ENCODE data around the gene TMEM44.

DNA sequence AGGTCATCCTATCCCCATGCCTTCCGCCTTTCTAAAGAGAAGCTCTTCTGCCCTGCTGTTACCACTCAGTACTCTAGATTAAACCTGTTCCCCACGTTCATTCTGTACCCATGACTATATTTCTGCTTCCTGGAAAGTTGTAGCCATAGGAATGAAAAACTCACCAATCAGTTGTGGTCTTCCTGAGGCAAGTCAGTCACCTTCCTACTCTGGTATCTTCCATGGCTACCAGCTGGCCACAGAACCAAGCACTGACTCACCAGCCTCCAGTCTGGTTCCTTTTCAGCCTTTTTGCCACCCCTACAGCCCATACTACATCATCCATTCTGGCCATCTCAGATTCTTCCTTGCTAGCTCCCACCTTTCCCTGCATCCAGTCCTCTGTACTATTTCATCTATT lies 46.4 kb downstream of the TMEM44 start:
- TF ChIP-seq, protein P1, sequence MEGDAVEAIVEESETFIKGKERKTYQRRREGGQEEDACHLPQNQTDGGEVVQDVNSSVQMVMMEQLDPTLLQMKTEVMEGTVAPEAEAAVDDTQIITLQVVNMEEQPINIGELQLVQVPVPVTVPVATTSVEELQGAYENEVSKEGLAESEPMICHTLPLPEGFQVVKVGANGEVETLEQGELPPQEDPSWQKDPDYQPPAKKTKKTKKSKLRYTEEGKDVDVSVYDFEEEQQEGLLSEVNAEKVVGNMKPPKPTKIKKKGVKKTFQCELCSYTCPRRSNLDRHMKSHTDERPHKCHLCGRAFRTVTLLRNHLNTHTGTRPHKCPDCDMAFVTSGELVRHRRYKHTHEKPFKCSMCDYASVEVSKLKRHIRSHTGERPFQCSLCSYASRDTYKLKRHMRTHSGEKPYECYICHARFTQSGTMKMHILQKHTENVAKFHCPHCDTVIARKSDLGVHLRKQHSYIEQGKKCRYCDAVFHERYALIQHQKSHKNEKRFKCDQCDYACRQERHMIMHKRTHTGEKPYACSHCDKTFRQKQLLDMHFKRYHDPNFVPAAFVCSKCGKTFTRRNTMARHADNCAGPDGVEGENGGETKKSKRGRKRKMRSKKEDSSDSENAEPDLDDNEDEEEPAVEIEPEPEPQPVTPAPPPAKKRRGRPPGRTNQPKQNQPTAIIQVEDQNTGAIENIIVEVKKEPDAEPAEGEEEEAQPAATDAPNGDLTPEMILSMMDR (IDR thresholded peaks at IDR 0.05 in 8 of 11, conservative IDR thresholded peaks at IDR 0.05 in 3 of 11) = no peak
- no peak for TF ChIP-seq POLR2A (IDR thresholded peaks at IDR 0.05)
